HEK293 (cell line): ENCODE measurements around the gene KLHL11.

Experiments
- CTCF ChIA-PET: fragments of 350-600 bp; formaldehyde crosslinking; extraction: SDS; loops from one replicate; lab custom pipeline; 2021; ENCODE audit warnings: antibody characterized with exemption; lab: Yijun Ruan, JAX
- POLR2A ChIA-PET: fragments of 300-600 bp; formaldehyde crosslinking; extraction: SDS; loops from one replicate; lab custom pipeline; 2020; ENCODE audit warnings: antibody characterized with exemption, inconsistent platforms; lab: Yijun Ruan, JAX
- H3K27ac ChIP-seq: fragments of 200-500 bp; sonication (Bioruptor generic); 2 replicates; pipeline ENCODE4 v1.5.1; 2014; ENCODE audit warnings: low read depth, low read length, control low read depth, inconsistent platforms; ENCODE audit errors: extremely low read depth
- H3K36me3 ChIP-seq, 2 experiments: fragments of 200-500 bp in 1 of 2; sonication (Bioruptor generic) in 1 of 2; 1 replicate in 1 of 2; 2 replicates in 1 of 2; pipeline ENCODE4 v1.5.1; 2014 to 2017; ENCODE audit warnings: inconsistent platforms in 2 of 2, low read length in 2 of 2; ENCODE audit not compliant: control insufficient read depth in 2 of 2, insufficient read depth in 1 of 2
- H3K4me1 ChIP-seq: fragments of 200-500 bp; sonication (Bioruptor generic); 2 replicates; pipeline ENCODE4 v1.5.1; 2014; ENCODE audit warnings: mild to moderate bottlenecking, low read length, inconsistent platforms; ENCODE audit not compliant: control insufficient read depth, insufficient read depth
- H3K4me3 ChIP-seq: 2 replicates; pipeline ENCODE4 v1.5.1; 2011; ENCODE audit warnings: low read depth, mild to moderate bottlenecking, control low read depth, low read length, moderate library complexity
- H3K9me3 ChIP-seq: fragments of 200-500 bp; sonication (Bioruptor generic); 2 replicates; pipeline ENCODE4 v1.5.1; 2014; ENCODE audit warnings: low read depth, low read length, inconsistent platforms; ENCODE audit not compliant: control insufficient read depth, insufficient read depth
- AEBP2 ChIP-seq: fragments of 450-650 bp; formaldehyde crosslinking; IDR thresholded peaks from 2 replicates; pipeline ENCODE4 v1.5.1; 2016; ENCODE audit warnings: missing biosample characterization, missing genetic modification characterization, borderline replicate concordance
- GLI4 ChIP-seq: fragments of 450-650 bp; formaldehyde crosslinking; IDR thresholded peaks from 2 replicates; pipeline ENCODE4 v1.5.1; 2016; ENCODE audit warnings: missing biosample characterization, missing genetic modification characterization
- KLF1 ChIP-seq: fragments of 450-650 bp; formaldehyde crosslinking; IDR thresholded peaks from 2 replicates; pipeline ENCODE4 v1.5.1; 2016; ENCODE audit warnings: missing biosample characterization, missing genetic modification characterization
- PATZ1 ChIP-seq: fragments of 450-650 bp; formaldehyde crosslinking; IDR thresholded peaks from 2 replicates; pipeline ENCODE4 v1.5.1; 2016; ENCODE audit warnings: missing biosample characterization, missing genetic modification characterization
- SCRT1 ChIP-seq: fragments of 450-650 bp; formaldehyde crosslinking; IDR thresholded peaks from 2 replicates; pipeline ENCODE4 v1.5.1; 2016; ENCODE audit warnings: missing biosample characterization, missing genetic modification characterization, borderline replicate concordance
- TRIM28 ChIP-seq: IDR thresholded peaks from 2 replicates; pipeline ENCODE4 v1.6.1; 2011; ENCODE audit warnings: low read length, control low read depth, borderline replicate concordance
- ZNF10 ChIP-seq: fragments of 450-650 bp; formaldehyde crosslinking; IDR thresholded peaks from 2 replicates; pipeline ENCODE4 v1.5.1; 2017; ENCODE audit warnings: missing biosample characterization, missing genetic modification characterization
- ZNF155 ChIP-seq: fragments of 450-650 bp; formaldehyde crosslinking; IDR thresholded peaks from 2 replicates; pipeline ENCODE4 v1.5.1; 2016; ENCODE audit warnings: missing biosample characterization, missing genetic modification characterization
- ZNF19 ChIP-seq: fragments of 450-650 bp; formaldehyde crosslinking; IDR thresholded peaks from 2 replicates; pipeline ENCODE4; 2016; ENCODE audit warnings: missing biosample characterization, missing genetic modification characterization, low read depth
- ZNF202 ChIP-seq: fragments of 450-650 bp; formaldehyde crosslinking; IDR thresholded peaks from 2 replicates; pipeline ENCODE4 v1.5.1; 2016; ENCODE audit warnings: missing biosample characterization, missing genetic modification characterization, borderline replicate concordance
- ZNF23 ChIP-seq: fragments of 450-650 bp; formaldehyde crosslinking; IDR thresholded peaks from 2 replicates; pipeline ENCODE4 v1.5.1; 2016; ENCODE audit warnings: missing biosample characterization, missing genetic modification characterization, borderline replicate concordance
- ZNF280C ChIP-seq: fragments of 450-650 bp; formaldehyde crosslinking; IDR thresholded peaks from 2 replicates; pipeline ENCODE4 v1.5.1; 2016; ENCODE audit warnings: missing biosample characterization, missing genetic modification characterization
- ZNF473 ChIP-seq: fragments of 450-650 bp; formaldehyde crosslinking; IDR thresholded peaks from 2 replicates; pipeline ENCODE4 v1.5.1; 2017; ENCODE audit warnings: missing biosample characterization, missing genetic modification characterization
- ZNF558 ChIP-seq: fragments of 450-650 bp; formaldehyde crosslinking; IDR thresholded peaks from 2 replicates; pipeline ENCODE4 v1.5.1; 2016; ENCODE audit warnings: missing biosample characterization, missing genetic modification characterization
- ZNF580 ChIP-seq: fragments of 450-650 bp; formaldehyde crosslinking; IDR thresholded peaks from 2 replicates; pipeline ENCODE4 v1.5.1; 2016; ENCODE audit warnings: missing biosample characterization, missing genetic modification characterization
- ZNF585B ChIP-seq: fragments of 450-650 bp; formaldehyde crosslinking; IDR thresholded peaks from 2 replicates; pipeline ENCODE4 v1.5.1; 2016; ENCODE audit warnings: missing biosample characterization, missing genetic modification characterization
- ZNF645 ChIP-seq: fragments of 450-650 bp; formaldehyde crosslinking; IDR thresholded peaks from 2 replicates; pipeline ENCODE4; 2016; ENCODE audit warnings: missing biosample characterization, missing genetic modification characterization
- ZSCAN16 ChIP-seq: fragments of 450-650 bp; formaldehyde crosslinking; IDR thresholded peaks from 2 replicates; pipeline ENCODE4 v1.5.1; 2016; ENCODE audit warnings: missing biosample characterization, missing genetic modification characterization
- TF ChIP-seq, protein P1 (sequence below): fragments of 450-650 bp; formaldehyde crosslinking; IDR thresholded peaks from 2 replicates; pipeline ENCODE4 v1.5.1; 2016; ENCODE audit warnings: missing biosample characterization, missing genetic modification characterization

KLHL11 gene

GRCh38 chr17:41905172-41905571 lies 39.9 kb upstream of the KLHL11 start:
- H3K4me1 ChIP-seq = no peaks in the 10 kb centered on the region
- H3K4me3 ChIP-seq = no peak overlapping the region
- no peak overlapping the region for H3K27ac ChIP-seq
- peaks cover 65 to 97% of the 10 kb centered on the region in 2 experiments for H3K36me3 ChIP-seq
- no peak for TF ChIP-seq ZNF19 (tag by site-specific recombination)
- TF ChIP-seq ZNF580 = no peak
- no peak for TF ChIP-seq PATZ1 (tag by site-specific recombination)
- TF ChIP-seq AEBP2 (tag by site-specific recombination) = no peak
- no peak for TF ChIP-seq ZNF645 (tag by site-specific recombination)
- TF ChIP-seq TRIM28 = no peak
- no peak for TF ChIP-seq SCRT1 (tag by site-specific recombination)
- no peak for TF ChIP-seq ZNF202
- TF ChIP-seq ZNF10 = no peak
- TF ChIP-seq, protein P1, sequence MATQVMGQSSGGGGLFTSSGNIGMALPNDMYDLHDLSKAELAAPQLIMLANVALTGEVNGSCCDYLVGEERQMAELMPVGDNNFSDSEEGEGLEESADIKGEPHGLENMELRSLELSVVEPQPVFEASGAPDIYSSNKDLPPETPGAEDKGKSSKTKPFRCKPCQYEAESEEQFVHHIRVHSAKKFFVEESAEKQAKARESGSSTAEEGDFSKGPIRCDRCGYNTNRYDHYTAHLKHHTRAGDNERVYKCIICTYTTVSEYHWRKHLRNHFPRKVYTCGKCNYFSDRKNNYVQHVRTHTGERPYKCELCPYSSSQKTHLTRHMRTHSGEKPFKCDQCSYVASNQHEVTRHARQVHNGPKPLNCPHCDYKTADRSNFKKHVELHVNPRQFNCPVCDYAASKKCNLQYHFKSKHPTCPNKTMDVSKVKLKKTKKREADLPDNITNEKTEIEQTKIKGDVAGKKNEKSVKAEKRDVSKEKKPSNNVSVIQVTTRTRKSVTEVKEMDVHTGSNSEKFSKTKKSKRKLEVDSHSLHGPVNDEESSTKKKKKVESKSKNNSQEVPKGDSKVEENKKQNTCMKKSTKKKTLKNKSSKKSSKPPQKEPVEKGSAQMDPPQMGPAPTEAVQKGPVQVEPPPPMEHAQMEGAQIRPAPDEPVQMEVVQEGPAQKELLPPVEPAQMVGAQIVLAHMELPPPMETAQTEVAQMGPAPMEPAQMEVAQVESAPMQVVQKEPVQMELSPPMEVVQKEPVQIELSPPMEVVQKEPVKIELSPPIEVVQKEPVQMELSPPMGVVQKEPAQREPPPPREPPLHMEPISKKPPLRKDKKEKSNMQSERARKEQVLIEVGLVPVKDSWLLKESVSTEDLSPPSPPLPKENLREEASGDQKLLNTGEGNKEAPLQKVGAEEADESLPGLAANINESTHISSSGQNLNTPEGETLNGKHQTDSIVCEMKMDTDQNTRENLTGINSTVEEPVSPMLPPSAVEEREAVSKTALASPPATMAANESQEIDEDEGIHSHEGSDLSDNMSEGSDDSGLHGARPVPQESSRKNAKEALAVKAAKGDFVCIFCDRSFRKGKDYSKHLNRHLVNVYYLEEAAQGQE = no peak
- TF ChIP-seq ZNF558 = no peak
- no peak for TF ChIP-seq ZNF280C (tag by site-specific recombination)
- TF ChIP-seq ZNF473 (tag by site-specific recombination) = no peak
- no peak for TF ChIP-seq ZSCAN16 (tag by site-specific recombination)
- no peak for TF ChIP-seq GLI4
- no peak for TF ChIP-seq ZNF585B
- no peak for TF ChIP-seq KLF1
- TF ChIP-seq ZNF23 = no peak
- TF ChIP-seq ZNF155 (tag by site-specific recombination) = no peak
- no peaks in the 10 kb centered on the region for H3K9me3 ChIP-seq
- CTCF ChIA-PET = interaction anchor here (1.2 kb wide), 1 partner anchor 54 kb away, joined by 3 read pairs; no protein-coding TSS in a partner anchor
- POLR2A ChIA-PET = no interaction called here
